GM15510 (cell line): ENCODE results near the gene SLC38A2.

Experiments
- POLR2A ChIP-seq: IDR thresholded peaks from 3 replicates; pipeline ENCODE4 v1.6.1; 2011; ENCODE audit warnings: borderline replicate concordance; ENCODE audit not compliant: insufficient read length; ENCODE audit errors: extremely low read depth

SLC38A2 gene

DNA sequence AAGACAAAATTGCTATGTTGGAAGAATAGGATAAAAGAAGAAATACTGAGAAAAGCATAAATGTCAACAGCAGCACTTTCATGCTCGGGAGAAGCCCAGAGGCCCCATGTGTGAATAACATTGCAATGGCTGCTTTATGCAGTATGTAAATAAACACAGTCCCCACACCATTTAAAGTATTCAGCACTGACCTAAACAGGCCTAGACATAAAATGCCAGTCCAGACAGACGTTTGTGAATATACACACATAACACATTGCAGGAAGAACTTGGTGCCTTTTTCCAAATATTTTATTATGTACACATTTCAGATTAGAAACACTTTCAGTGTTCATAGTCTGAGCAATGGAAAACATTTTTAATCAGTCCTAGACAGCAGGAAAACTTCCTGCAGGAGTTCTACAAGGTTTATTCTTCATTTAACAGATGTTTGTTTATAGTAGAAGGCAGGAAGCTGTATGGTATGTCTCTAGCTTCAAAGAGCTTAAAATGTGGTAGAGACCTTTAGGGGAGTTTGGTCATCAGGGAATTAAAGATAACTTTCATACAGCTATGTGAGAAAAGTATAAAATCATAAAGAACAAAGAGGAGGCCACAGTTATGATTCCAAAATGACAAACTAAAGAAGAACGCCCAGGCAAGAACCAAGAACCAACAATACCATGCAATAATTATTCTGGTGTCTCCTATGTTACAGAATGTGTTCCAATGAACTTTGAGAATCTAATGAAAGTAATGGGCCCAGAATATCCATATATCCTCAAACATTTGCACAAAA, 30.6 kb upstream of the SLC38A2 start:
- no peak for TF ChIP-seq POLR2A

GRCh38 chr12:46402451-46402850, 29.9 kb upstream of the SLC38A2 start:
- TF ChIP-seq POLR2A = no peak

DNA sequence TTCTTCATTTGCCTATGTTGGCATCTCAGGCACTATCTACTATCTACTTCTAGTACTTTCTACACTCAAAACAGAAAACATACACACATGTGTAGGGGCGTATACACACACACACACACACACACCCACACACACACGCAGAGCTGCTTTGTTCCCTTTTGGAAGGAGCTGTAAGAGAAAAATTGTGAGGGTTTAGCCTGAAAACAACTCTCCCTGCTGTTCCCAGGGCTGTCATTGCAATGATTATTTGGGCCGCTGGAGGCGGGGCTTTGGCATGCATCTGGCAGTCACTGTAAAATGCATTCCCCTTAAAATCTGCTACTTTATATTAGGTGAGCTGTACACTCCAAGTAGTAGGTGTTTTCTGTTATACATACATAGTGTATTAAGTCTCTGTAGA, 29.1 kb upstream of the SLC38A2 start:
- no peak for TF ChIP-seq POLR2A

DNA sequence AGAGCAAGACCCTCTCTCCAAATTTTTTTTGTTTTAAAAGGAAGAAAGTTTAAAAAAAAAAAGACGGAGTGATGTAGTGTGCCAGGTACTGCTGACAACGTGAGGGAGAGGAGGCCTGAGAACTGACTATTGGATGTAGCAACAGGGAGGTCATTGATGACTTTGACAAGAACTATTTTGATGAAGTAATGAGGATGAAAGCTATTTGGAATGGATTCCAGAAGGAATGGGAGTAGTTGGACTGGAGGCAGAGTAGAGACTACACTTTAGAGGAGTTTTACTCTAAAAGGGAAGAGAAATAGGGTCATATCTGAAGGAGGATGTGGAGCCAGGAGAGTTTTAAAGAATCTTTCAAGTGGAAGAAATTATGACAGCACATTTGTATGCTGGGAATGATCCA, 27.8 kb upstream of the SLC38A2 start:
- TF ChIP-seq POLR2A = no peak

- no peak for TF ChIP-seq POLR2A
Measured at GRCh38 chr12:46396826-46397225, 24.3 kb upstream of the SLC38A2 start.

- TF ChIP-seq POLR2A = no peak
Measured at GRCh38 chr12:46395388-46395787, 22.8 kb upstream of the SLC38A2 start.

DNA sequence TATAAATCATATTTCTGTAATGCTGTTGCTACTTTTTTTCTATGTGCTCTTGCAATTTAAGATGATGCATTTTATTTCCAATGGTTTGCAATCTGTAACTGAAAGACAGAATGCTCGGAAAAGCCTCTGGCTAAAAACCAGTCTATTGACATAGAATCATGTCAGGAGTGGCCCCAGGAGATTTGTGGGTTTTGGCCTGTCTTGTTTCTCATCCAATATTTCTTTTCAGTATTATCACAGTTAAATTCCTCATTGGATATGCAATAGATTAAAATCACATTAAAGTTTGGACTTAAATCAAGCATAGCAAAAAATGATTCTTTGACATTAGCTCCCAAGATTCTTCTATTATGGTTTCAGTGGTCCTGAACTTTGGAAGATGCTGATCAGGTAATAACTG, 19.1 kb upstream of the SLC38A2 start:
- TF ChIP-seq POLR2A = no peak

DNA sequence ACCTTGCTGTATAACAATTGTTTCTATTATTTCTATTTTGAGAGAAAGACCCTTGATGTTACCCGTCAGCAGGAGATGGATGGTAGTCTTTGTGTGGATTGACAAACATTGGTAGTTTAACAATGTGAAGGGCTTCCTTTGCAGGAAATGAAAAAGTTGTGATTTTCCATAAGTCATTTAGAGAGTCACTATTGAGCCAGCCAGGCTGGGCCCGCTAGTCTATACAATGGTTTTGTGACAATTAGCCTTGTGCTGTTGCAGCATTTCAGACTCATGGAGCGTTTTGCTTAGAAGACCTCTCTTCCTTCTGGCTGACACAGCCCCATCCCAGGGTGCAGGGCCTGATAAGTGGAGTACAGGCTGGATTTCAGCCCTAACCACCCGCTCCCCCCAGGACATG, 18.3 kb upstream of the SLC38A2 start:
- no peak for TF ChIP-seq POLR2A

DNA sequence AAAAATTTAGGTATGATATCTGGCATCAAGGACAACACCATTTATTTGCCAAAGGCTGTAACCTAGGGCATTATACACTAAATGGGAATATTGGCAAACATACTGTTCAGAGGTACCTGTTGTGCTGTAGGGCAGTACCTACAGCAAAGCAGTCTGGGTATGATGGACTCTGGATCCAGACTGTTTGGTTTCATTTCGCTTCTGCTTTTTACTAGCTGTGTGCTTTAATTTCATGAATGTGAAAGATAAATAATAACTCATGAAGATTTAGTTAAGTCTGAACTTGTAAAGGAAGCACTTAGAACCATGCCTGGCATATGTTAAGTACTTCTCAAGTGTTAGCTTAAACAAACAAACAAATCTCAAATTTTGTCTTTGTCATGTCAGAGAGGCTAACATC, 17.7 kb upstream of the SLC38A2 start:
- no peak for TF ChIP-seq POLR2A

DNA sequence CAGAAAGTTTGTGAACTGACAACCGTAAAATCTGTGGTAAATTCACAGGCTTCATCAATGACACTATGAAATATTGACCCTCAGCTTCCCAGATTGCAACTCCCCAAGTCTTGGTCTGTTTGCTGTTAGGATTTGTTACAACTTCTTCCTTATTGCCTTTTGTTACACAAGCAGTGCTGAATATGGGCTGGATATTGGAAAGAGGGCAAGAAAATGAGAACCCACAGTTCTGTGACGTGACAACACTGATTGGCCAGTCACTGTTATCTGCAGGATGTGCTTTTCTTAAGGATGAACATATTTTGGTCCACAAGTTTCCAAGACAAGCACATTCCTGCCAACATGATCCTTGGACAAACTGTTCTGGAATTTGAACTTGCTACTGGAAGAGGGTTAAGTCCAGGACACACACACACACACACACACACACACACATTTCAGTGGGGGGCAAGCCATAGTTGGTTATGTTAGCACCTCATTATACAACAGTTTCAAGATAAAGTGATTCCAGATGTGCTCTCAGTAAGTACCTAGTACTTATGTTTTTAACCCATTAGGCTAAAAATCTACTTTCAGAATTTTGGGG, 16.6 kb upstream of the SLC38A2 start:
- TF ChIP-seq POLR2A = no peak

- TF ChIP-seq POLR2A = no peak
Measured at GRCh38 chr12:46388427-46389021, 16.0 kb upstream of the SLC38A2 start.

GRCh38 chr12:46387670-46388069, 15.1 kb upstream of the SLC38A2 start:
- TF ChIP-seq POLR2A = no peak

DNA sequence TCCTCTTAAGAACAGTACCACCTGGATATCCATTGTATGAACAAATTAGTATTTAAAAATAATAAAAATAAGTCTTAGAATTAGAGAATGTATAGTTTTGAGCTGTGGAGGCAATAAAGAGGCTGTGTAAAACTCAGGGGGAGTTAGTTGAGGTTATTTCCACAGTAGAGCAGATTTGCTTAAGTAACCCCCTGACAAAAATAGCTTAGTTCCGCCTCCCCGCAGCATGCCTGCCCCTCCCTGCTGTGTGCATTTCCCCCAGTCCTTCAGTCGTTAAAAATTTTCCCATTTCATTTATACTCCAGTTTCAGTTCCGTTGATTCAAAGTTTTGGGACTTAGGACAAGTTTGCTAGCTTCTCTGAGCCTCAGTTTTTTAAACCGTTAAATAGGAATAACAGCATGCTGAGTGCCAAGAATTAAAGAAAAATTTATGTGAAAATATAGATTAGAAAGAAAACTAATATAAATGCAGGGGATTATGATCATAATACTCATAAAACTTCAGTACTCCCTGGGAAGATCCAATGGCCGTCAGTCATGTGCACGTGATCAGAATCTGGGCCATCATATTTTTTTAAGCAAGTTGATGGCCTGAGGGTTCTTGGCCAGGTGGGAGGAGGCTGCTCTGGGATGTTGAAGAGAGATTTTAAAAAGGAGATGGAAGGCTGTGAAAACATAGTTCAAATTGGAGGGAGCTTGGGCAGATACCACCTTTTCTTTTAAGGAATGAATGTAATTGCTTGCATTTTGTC, 14.5 kb upstream of the SLC38A2 start:
- peak; percentile 20 for TF ChIP-seq POLR2A

DNA sequence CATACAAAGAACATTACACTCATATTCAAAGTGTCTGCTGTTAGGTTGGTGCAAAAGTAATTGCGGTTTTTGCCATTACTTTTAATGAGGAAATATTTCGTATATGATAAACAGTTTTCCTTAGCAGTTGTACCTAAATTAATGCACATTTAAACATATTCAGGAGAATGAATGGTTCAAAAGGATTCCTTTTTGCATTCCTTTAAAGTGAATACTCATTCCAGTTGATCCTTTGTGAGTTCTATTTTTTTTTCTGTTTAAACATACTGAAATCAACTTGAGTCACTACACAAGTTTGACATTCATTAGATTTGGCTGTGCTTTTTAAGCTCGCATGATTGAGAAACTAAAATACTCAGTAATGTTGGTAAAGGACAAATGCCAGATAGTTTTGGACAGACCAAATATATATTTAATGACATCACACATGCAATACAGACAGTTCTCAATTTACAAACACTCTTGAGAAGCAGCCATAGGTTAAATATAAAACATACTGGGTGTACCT, 13.8 kb upstream of the SLC38A2 start:
- no peak for TF ChIP-seq POLR2A

GRCh38 chr12:46385438-46385837, 12.9 kb upstream of the SLC38A2 start:
- TF ChIP-seq POLR2A = no peak
